ENCODE measurements around the gene GPR162.
"Not testable (repeated sequence)": the region's sequence is repeated elsewhere in the genome, so short reads cannot be mapped to it uniquely, and the experiment has no call there.

Gene GPR162

GRCh38 chr12:6861391-6861790 is 39.8 kb downstream of the GPR162 start:
- no peak overlapping the region for H3K18ac ChIP-seq (ENCODE audit: low read depth in 1 of 2, low read length in 2 of 2)
- no peak overlapping the region for H3K4me3 ChIP-seq (ENCODE audit: insufficient read depth in 1 of 2, low read depth in 1 of 2, low read length in 2 of 2)
- WGBS, result 95% methylated on average over 9 of the region's 9 CpGs
- H3K36me3 ChIP-seq (ENCODE audit: control insufficient read depth in 1 of 2, insufficient read depth in 2 of 2, low read depth in 1 of 2, low read length in 2 of 2), result peaks cover 95 to 98% of the 10 kb centered on the region in 2 experiments
- H3K9me3 ChIP-seq (ENCODE audit: control insufficient read depth, low read length), result no peaks in the 10 kb centered on the region
- H2BK15ac ChIP-seq (ENCODE audit: low read depth, poor library complexity, severe bottlenecking), result no peak overlapping the region
- no peak overlapping the region for H3K27ac ChIP-seq (ENCODE audit: low read length, poor library complexity, severe bottlenecking)
- H3K27me3 ChIP-seq (ENCODE audit: control insufficient read depth in 1 of 2, insufficient read depth in 1 of 2, low read length in 2 of 2), result no peaks in the 10 kb centered on the region
- H2AFZ ChIP-seq (ENCODE audit: low read depth, low read length), result no peak overlapping the region
- no peaks in the 10 kb centered on the region for H3K4me1 ChIP-seq (ENCODE audit: control insufficient read depth, insufficient read depth, low read depth, low read length)
- H2BK5ac ChIP-seq (ENCODE audit: low read depth, low read length, poor library complexity, severe bottlenecking), result no peak overlapping the region
- no peak overlapping the region for H2AK5ac ChIP-seq (ENCODE audit: low read length, severe bottlenecking)
- no peak overlapping the region for H3K4ac ChIP-seq (ENCODE audit: low read depth in 1 of 2, low read length in 2 of 2)
- no peak overlapping the region for H3K9ac ChIP-seq (ENCODE audit: low read length)
- H4K91ac ChIP-seq (ENCODE audit: low read length), result no peak overlapping the region
- H3K4me2 ChIP-seq (ENCODE audit: low read length, poor library complexity, severe bottlenecking), result no peak overlapping the region
- H2BK120ac ChIP-seq (ENCODE audit: low read depth, low read length), result no peak overlapping the region
- DNase-seq, result no peak
- H4K8ac ChIP-seq (ENCODE audit: low read length), result no peak overlapping the region
- H2BK12ac ChIP-seq (ENCODE audit: low read length in 2 of 2), result no peak overlapping the region
- no peak overlapping the region for H3K23ac ChIP-seq (ENCODE audit: low read length in 2 of 2)
- peaks cover 27% of the 10 kb centered on the region for H3K79me1 ChIP-seq (replicated peaks; ENCODE audit: low read length, poor library complexity, severe bottlenecking)
- H3K14ac ChIP-seq (ENCODE audit: low read length in 2 of 2), result no peak overlapping the region

GRCh38 chr12:6863033-6863432 is 41.4 kb downstream of the GPR162 start:
- no peak overlapping the region for H3K9ac ChIP-seq (ENCODE audit: low read length)
- H3K18ac ChIP-seq (ENCODE audit: low read depth in 1 of 2, low read length in 2 of 2), result no peak overlapping the region
- no peak overlapping the region for H3K23ac ChIP-seq (ENCODE audit: low read length in 2 of 2)
- no peaks in the 10 kb centered on the region for H3K9me3 ChIP-seq (ENCODE audit: control insufficient read depth, low read length)
- H3K4me2 ChIP-seq (ENCODE audit: low read length, poor library complexity, severe bottlenecking), result no peak overlapping the region
- no peak overlapping the region for H4K8ac ChIP-seq (ENCODE audit: low read length)
- H2BK12ac ChIP-seq (ENCODE audit: low read length in 2 of 2), result no peak overlapping the region
- 96% methylated on average over 11 of the region's 11 CpGs for whole genome bisulfite sequencing
- no peak overlapping the region for H2BK5ac ChIP-seq (ENCODE audit: low read depth, low read length, poor library complexity, severe bottlenecking)
- no peaks in the 10 kb centered on the region for H3K27me3 ChIP-seq (ENCODE audit: control insufficient read depth in 1 of 2, insufficient read depth in 1 of 2, low read length in 2 of 2)
- no peak overlapping the region for H4K91ac ChIP-seq (ENCODE audit: low read length)
- H2BK120ac ChIP-seq (ENCODE audit: low read depth, low read length), result no peak overlapping the region
- no peak overlapping the region for H3K4me3 ChIP-seq (ENCODE audit: insufficient read depth in 1 of 2, low read depth in 1 of 2, low read length in 2 of 2)
- peaks cover 20% of the 10 kb centered on the region for H3K79me1 ChIP-seq (replicated peaks; ENCODE audit: low read length, poor library complexity, severe bottlenecking)
- H3K27ac ChIP-seq (ENCODE audit: low read length, poor library complexity, severe bottlenecking), result no peak overlapping the region
- H3K36me3 ChIP-seq (ENCODE audit: control insufficient read depth in 1 of 2, insufficient read depth in 2 of 2, low read depth in 1 of 2, low read length in 2 of 2), result peaks cover 80 to 83% of the 10 kb centered on the region in 2 experiments
- no peak overlapping the region for H2AFZ ChIP-seq (ENCODE audit: low read depth, low read length)
- H2AK5ac ChIP-seq (ENCODE audit: low read length, severe bottlenecking), result no peak overlapping the region
- no peak overlapping the region for H2BK15ac ChIP-seq (ENCODE audit: low read depth, poor library complexity, severe bottlenecking)
- no peak overlapping the region for H3K14ac ChIP-seq (ENCODE audit: low read length in 2 of 2)
- no peak for DNase-seq
- H3K4me1 ChIP-seq (ENCODE audit: control insufficient read depth, insufficient read depth, low read depth, low read length), result peaks cover 7% of the 10 kb centered on the region
- H3K4ac ChIP-seq (ENCODE audit: low read depth in 1 of 2, low read length in 2 of 2), result no peak overlapping the region

- Histone ChIP-seq H2BK120ac (ENCODE audit: low read depth, low read length) (no peak overlapping the region), H2AFZ (ENCODE audit: low read depth, low read length) (no peak overlapping the region), H3K18ac (ENCODE audit: low read depth in 1 of 2, low read length in 2 of 2) (no peak overlapping the region), H3K14ac (ENCODE audit: low read length in 2 of 2) (no peak overlapping the region), H3K79me1 (replicated peaks; ENCODE audit: low read length, poor library complexity, severe bottlenecking) (peaks cover 20% of the 10 kb centered on the region), H2AK5ac (ENCODE audit: low read length, severe bottlenecking) (no peak overlapping the region), H3K9ac (ENCODE audit: low read length) (no peak overlapping the region), H2BK15ac (ENCODE audit: low read depth, poor library complexity, severe bottlenecking) (no peak overlapping the region), H4K91ac (ENCODE audit: low read length) (no peak overlapping the region), H3K36me3 (ENCODE audit: control insufficient read depth in 1 of 2, insufficient read depth in 2 of 2, low read depth in 1 of 2, low read length in 2 of 2) (peaks cover 74 to 76% of the 10 kb centered on the region in 2 experiments), H3K4me3 (ENCODE audit: insufficient read depth in 1 of 2, low read depth in 1 of 2, low read length in 2 of 2) (no peak overlapping the region), H3K4ac (ENCODE audit: low read depth in 1 of 2, low read length in 2 of 2) (no peak overlapping the region), H3K27me3 (ENCODE audit: control insufficient read depth in 1 of 2, insufficient read depth in 1 of 2, low read length in 2 of 2) (no peaks in the 10 kb centered on the region), H2BK5ac (ENCODE audit: low read depth, low read length, poor library complexity, severe bottlenecking) (no peak overlapping the region), H3K27ac (ENCODE audit: low read length, poor library complexity, severe bottlenecking) (no peak overlapping the region), H3K23ac (ENCODE audit: low read length in 2 of 2) (no peak overlapping the region), H2BK12ac (ENCODE audit: low read length in 2 of 2) (no peak overlapping the region), H3K9me3 (ENCODE audit: control insufficient read depth, low read length) (no peaks in the 10 kb centered on the region), H3K4me1 (ENCODE audit: control insufficient read depth, insufficient read depth, low read depth, low read length) (peaks cover 10% of the 10 kb centered on the region), H4K8ac (ENCODE audit: low read length) (no peak overlapping the region), H3K4me2 (ENCODE audit: low read length, poor library complexity, severe bottlenecking) (no peak overlapping the region)
- WGBS, result 97% methylated on average over 16 of the region's 16 CpGs
- no peak for DNase-seq
Observed at GRCh38 chr12:6863586-6864321, 42.1 kb downstream of the GPR162 start.

- H2BK5ac ChIP-seq (ENCODE audit: low read depth, low read length, poor library complexity, severe bottlenecking); H3K4me3 ChIP-seq (ENCODE audit: insufficient read depth in 1 of 2, low read depth in 1 of 2, low read length in 2 of 2); H3K27ac ChIP-seq (ENCODE audit: low read length, poor library complexity, severe bottlenecking); H3K23ac ChIP-seq (ENCODE audit: low read length in 2 of 2); H3K14ac ChIP-seq (ENCODE audit: low read length in 2 of 2); H3K9me3 ChIP-seq (ENCODE audit: control insufficient read depth, low read length); H2AK5ac ChIP-seq (ENCODE audit: low read length, severe bottlenecking); DNase-seq; H3K18ac ChIP-seq (ENCODE audit: low read depth in 1 of 2, low read length in 2 of 2); H2BK15ac ChIP-seq (ENCODE audit: low read depth, poor library complexity, severe bottlenecking); H4K91ac ChIP-seq (ENCODE audit: low read length); H2BK120ac ChIP-seq (ENCODE audit: low read depth, low read length); H2BK12ac ChIP-seq (ENCODE audit: low read length in 2 of 2); H3K4me2 ChIP-seq (ENCODE audit: low read length, poor library complexity, severe bottlenecking); H2AFZ ChIP-seq (ENCODE audit: low read depth, low read length); H4K8ac ChIP-seq (ENCODE audit: low read length); H3K4ac ChIP-seq (ENCODE audit: low read depth in 1 of 2, low read length in 2 of 2); H3K9ac ChIP-seq (ENCODE audit: low read length); H3K27me3 ChIP-seq (ENCODE audit: control insufficient read depth in 1 of 2, insufficient read depth in 1 of 2, low read length in 2 of 2): not testable (repeated sequence)
- Histone ChIP-seq H3K4me1 (ENCODE audit: control insufficient read depth, insufficient read depth, low read depth, low read length) (peaks cover 16% of the 10 kb centered on the region), H3K36me3 (ENCODE audit: control insufficient read depth in 1 of 2, insufficient read depth in 2 of 2, low read depth in 1 of 2, low read length in 2 of 2) (peaks cover 74 to 75% of the 10 kb centered on the region in 2 experiments), H3K79me1 (replicated peaks; ENCODE audit: low read length, poor library complexity, severe bottlenecking) (peaks cover 10% of the 10 kb centered on the region)
- WGBS, result 77% methylated on average over 2 of the region's 5 CpGs
Observed at GRCh38 chr12:6865307-6865706, 43.7 kb downstream of the GPR162 start.
